Spleen (tissue), 7 donors: ENCODE measurements around the gene SLC12A6.

Experiments used
- POLR2A ChIP-seq, 3 donors: fragments of 450-650 bp; IDR thresholded peaks; one replicate each; pipeline ENCODE4 v1.5.1; 2017; ENCODE audit warnings: antibody characterized with exemption in 3 of 3, mild to moderate bottlenecking in 1 of 3
- POLR2AphosphoS5 ChIP-seq, 3 donors: sonication (generic); formaldehyde crosslinking; IDR thresholded peaks; one replicate each; pipeline ENCODE4 v1.5.1; 2017; ENCODE audit warnings: antibody characterized with exemption in 3 of 3
- TF ChIP-seq, protein P1 (sequence below), 11 experiments: fragments of 200-600 bp in 7 of 11; fragments of 450-650 bp in 4 of 11; sonication (generic) in 4 of 11; IDR thresholded peaks in 8 of 11; conservative IDR thresholded peaks in 3 of 11; 1 replicate in 7 of 11; 2 replicates in 4 of 11; pipeline versions ENCODE4 v1.4.0 to v1.8.0; 2016 to 2021; ENCODE audit warnings: antibody characterized with exemption in 11 of 11, inconsistent platforms in 4 of 11, mild to moderate bottlenecking in 1 of 11
- donor health status: DM: no; HTN: no; CAD: no; lungs with moderate emphysema.
- donor health status: DM: no; HTN: no; CAD: no.
- donor health status: DM: no; HTN: no; CAD: no.

DNA sequence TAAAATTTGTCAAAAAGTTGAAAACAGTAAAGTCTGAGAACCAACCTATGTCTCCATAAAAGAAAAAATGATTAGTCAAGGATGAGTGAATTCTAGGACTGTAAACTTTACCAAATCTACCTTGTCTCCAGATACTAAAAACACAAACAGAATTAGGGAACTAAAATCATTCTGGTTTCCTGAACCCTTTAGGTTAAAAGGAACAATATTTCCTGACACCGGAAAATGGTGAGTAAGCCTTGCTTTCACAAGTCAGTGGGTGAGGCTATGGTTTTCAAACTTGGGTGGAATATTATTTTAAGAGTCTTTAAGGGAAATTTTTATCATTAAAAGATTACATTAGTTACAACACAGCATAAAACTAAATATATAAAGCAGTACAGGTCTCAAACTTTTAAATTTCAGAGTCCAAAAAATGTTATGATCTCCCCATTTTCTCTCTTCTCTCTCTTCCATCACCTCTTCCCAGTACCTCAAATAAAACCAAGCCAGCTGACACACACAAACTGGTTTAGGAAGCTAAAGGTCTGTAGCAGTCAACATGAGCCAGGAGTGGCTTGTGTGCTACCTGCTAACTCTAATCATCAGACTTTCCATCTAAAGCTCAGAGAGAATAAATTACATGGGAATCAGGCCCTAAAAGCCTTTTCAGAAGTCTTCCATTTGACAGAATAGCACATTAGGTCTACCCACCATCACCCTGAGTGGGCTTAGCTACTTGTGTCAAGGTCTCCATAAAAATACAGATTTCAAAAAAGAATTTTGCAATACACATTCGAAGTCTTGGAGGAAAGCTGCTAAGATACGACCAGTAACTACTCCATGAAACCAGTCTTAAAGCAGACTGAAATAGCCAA is 2.2 kb downstream of the SLC12A6 start:
- TF ChIP-seq, protein P1, sequence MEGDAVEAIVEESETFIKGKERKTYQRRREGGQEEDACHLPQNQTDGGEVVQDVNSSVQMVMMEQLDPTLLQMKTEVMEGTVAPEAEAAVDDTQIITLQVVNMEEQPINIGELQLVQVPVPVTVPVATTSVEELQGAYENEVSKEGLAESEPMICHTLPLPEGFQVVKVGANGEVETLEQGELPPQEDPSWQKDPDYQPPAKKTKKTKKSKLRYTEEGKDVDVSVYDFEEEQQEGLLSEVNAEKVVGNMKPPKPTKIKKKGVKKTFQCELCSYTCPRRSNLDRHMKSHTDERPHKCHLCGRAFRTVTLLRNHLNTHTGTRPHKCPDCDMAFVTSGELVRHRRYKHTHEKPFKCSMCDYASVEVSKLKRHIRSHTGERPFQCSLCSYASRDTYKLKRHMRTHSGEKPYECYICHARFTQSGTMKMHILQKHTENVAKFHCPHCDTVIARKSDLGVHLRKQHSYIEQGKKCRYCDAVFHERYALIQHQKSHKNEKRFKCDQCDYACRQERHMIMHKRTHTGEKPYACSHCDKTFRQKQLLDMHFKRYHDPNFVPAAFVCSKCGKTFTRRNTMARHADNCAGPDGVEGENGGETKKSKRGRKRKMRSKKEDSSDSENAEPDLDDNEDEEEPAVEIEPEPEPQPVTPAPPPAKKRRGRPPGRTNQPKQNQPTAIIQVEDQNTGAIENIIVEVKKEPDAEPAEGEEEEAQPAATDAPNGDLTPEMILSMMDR (IDR thresholded peaks at IDR 0.05 in 8 of 11, conservative IDR thresholded peaks at IDR 0.05 in 3 of 11), result no peak
- no peak for TF ChIP-seq POLR2A (IDR thresholded peaks at IDR 0.05)
- no peak for TF ChIP-seq POLR2AphosphoS5 (IDR thresholded peaks at IDR 0.05)
